Measurements from ENCODE around the gene IL2. TPM values are rescaled to one million over a fixed set of nuclear protein-coding genes. Genes with fewer than 3 reads are reported as not detected.

The IL2 gene
- total and polyA plus RNA-seq, 2 donors (not counting 3 experiments of a cell fraction or from before 2014, with no cell fraction given), result not detected

- TF ChIP-seq MYC (IDR thresholded peaks at IDR 0.05; ENCODE audit: low read depth, low read length) (no peak), JUN (IDR thresholded peaks at IDR 0.05; ENCODE audit: borderline replicate concordance, insufficient read depth, insufficient read length, low read depth) (peak; percentile 33), POLR2A (IDR thresholded peaks at IDR 0.05; ENCODE audit: low read depth, low read length) (no peak), POLR2AphosphoS5 (IDR thresholded peaks at IDR 0.05; ENCODE audit: insufficient read depth, low read depth, low read length) (no peak), FOS (IDR thresholded peaks at IDR 0.05; ENCODE audit: borderline replicate concordance, insufficient read depth, low read length) (no peak), EZH2 (IDR thresholded peaks at IDR 0.05; ENCODE audit: borderline replicate concordance, low read depth, low read length, severe bottlenecking) (no peak), MAX (IDR thresholded peaks at IDR 0.05; ENCODE audit: insufficient read depth, insufficient read length) (no peak), CTCF (IDR thresholded peaks at IDR 0.05; ENCODE audit: extremely low read depth in 1 of 2, insufficient read depth in 1 of 2, low read depth in 1 of 2, low read length in 2 of 2) (no peak), GATA2 (IDR thresholded peaks at IDR 0.05; ENCODE audit: insufficient read depth, insufficient read length, low read depth, low read length) (peak; percentile 51)
- no TSS peak for BruUV-seq (replicated peaks)
- Histone ChIP-seq H3K4me2 (ENCODE audit: insufficient read depth, low read length) (no peak overlapping the region), H3K4me1 (ENCODE audit: control insufficient read depth, extremely low read depth, insufficient read depth, low read length) (no peaks in the 10 kb centered on the region), H3K27me3 (ENCODE audit: control insufficient read depth in 2 of 2, insufficient read depth in 2 of 2, low read length in 2 of 2) (peaks cover 8 to 28% of the 10 kb centered on the region in 2 experiments), H3K9me1 (replicated peaks; ENCODE audit: control insufficient read depth, extremely low read depth, insufficient read depth, low read length) (no peaks in the 10 kb centered on the region), H3K9ac (replicated peaks; ENCODE audit: extremely low read depth, insufficient read depth, low read length) (no peak overlapping the region), H3K36me3 (ENCODE audit: control insufficient read depth in 2 of 2, extremely low read depth in 1 of 2, insufficient read depth in 2 of 2, low read length in 2 of 2) (no peaks in the 10 kb centered on the region), H3K79me2 (ENCODE audit: control insufficient read depth, insufficient read depth, low read length) (no peaks in the 10 kb centered on the region), H4K20me1 (replicated peaks; ENCODE audit: control insufficient read depth, extremely low read depth, insufficient read depth, low read length) (no peaks in the 10 kb centered on the region), H3K27ac (ENCODE audit: insufficient read depth, low read depth, low read length) (no peak overlapping the region), H3K4me3 (replicated peaks in 1 of 3; ENCODE audit: insufficient read depth in 1 of 3, low read depth in 1 of 3, low read length in 3 of 3) (no peak overlapping the region), H2AFZ (ENCODE audit: low read depth, low read length) (no peak overlapping the region), H3K9me3 (replicated peaks; ENCODE audit: control insufficient read depth, insufficient read depth, low read length) (no peaks in the 10 kb centered on the region)
- intact Hi-C loops (cut with micrococcal nuclease), result no loop called here
- DNase-seq (ENCODE audit: low read depth, low spot score), result peak; percentile 37
- dilution Hi-C loops (cut with MboI; ENCODE audit: extremely low pct_ligation_motif_present, low sequenced_read_pairs), result no loop called here
- FAIRE-seq, result no peak
- POLR2A ChIA-PET, result no interaction called here
- CTCF ChIA-PET, result no interaction called here
Observed at GRCh38 chr4:122503214-122503613, 46.7 kb upstream of the IL2 start.
